Right lobe of liver (tissue), 4 donors: ENCODE measurements around the gene C7orf33.

Source experiments
- CTCF ChIP-seq, 4 donors: fragments of 200-600 bp in 3 of 4; fragments of 450-650 bp in 1 of 4; IDR thresholded peaks; one replicate each; pipeline versions ENCODE4 v1.5.1 to v1.8.0; 2016 to 2022; ENCODE audit warnings: antibody characterized with exemption in 4 of 4, mild to moderate bottlenecking in 2 of 4
- POLR2A ChIP-seq: fragments of 450-650 bp; IDR thresholded peaks from one replicate; pipeline ENCODE4 v1.6.1; 2017; ENCODE audit warnings: antibody characterized with exemption, mild to moderate bottlenecking
- donor health status: DM: no; HTN: no; CAD: no.
- donor health status: DM: no; HTN: no; CAD: no.
- donor health status: DM: no; HTN: yes; CAD: no.

- no peak for TF ChIP-seq POLR2A
- no peak for TF ChIP-seq CTCF (IDR thresholded peaks at IDR 0.05)
Measured at GRCh38 chr7:148621563-148621962, 31.0 kb downstream of the C7orf33 start.
